GM12865 (cell line): ENCODE measurements around the gene PEAR1.

Experiments used
- DNase-seq: peaks from one replicate; pipeline ENCODE4 v3.0.0; 2010; ENCODE audit warnings: low read depth
- H3K4me3 ChIP-seq: 2 replicates; pipeline ENCODE4 v1.5.1; 2011; ENCODE audit warnings: mild to moderate bottlenecking, low read depth, low read length, control low read depth
- CTCF ChIP-seq: IDR thresholded peaks from 2 replicates; pipeline ENCODE4 v1.5.1; 2011; ENCODE audit warnings: low read length, control low read depth, low read depth, inconsistent platforms; ENCODE audit not compliant: insufficient read depth; ENCODE audit errors: missing control alignments

The PEAR1 gene

GRCh38 chr1:156864796-156865195, 28.7 kb upstream of the PEAR1 start:
- no peak overlapping the region for H3K4me3 ChIP-seq
- no peak for TF ChIP-seq CTCF
- no peak for DNase-seq

GRCh38 chr1:156865258-156865657, 28.3 kb upstream of the PEAR1 start:
- TF ChIP-seq CTCF = no peak
- H3K4me3 ChIP-seq = no peak overlapping the region
- no peak for DNase-seq

GRCh38 chr1:156865865-156866248, 27.7 kb upstream of the PEAR1 start:
- DNase-seq = no peak
- no peak for TF ChIP-seq CTCF

GRCh38 chr1:156866249-156866909, 27.1 kb upstream of the PEAR1 start:
- no peak for TF ChIP-seq CTCF
- no peak overlapping the region for H3K4me3 ChIP-seq
- no peak for DNase-seq

More at GRCh38 chr1:156865865-156866248, 27.7 kb upstream of the PEAR1 start:
- no peak overlapping the region for H3K4me3 ChIP-seq

- no peak overlapping the region for H3K4me3 ChIP-seq
- DNase-seq = no peak
- no peak for TF ChIP-seq CTCF
Observed at GRCh38 chr1:156868341-156868740, 25.2 kb upstream of the PEAR1 start.

GRCh38 chr1:156869455-156869854, 24.1 kb upstream of the PEAR1 start:
- DNase-seq = no peak
- no peak overlapping the region for H3K4me3 ChIP-seq
- no peak for TF ChIP-seq CTCF

GRCh38 chr1:156873659-156874058, 19.9 kb upstream of the PEAR1 start:
- DNase-seq = no peak
- H3K4me3 ChIP-seq = no peak overlapping the region
- no peak for TF ChIP-seq CTCF
